NCI-H2171 (cell line): ENCODE measurements around the gene DDX49.
A peak's percentile ranks its signal among the peaks of the same experiment; 100 is the strongest.

Experiments used
- DNase-seq: peaks from one replicate; lab custom pipeline; 2025; lab: John Stamatoyannopoulos, UW

The DDX49 gene

GRCh38 chr19:18919086-18919899 is at the start of gene DDX49, which contains the start of gene COPE:
Gene DDX49, plus strand, starts transcription at chr19:18919715. Its CDS starts 27 bp downstream, at chr19:18919742.
Gene COPE, minus strand, starts transcription at chr19:18919387. Its CDS starts 39 bp downstream, at chr19:18919348.
- peak; percentile 99 for DNase-seq

- no peak for DNase-seq
Measured at GRCh38 chr19:18869781-18870530, 49.6 kb upstream of the DDX49 start.

- DNase-seq = no peak
Measured at GRCh38 chr19:18870531-18871172, 48.9 kb upstream of the DDX49 start.

- no peak for DNase-seq
Measured at GRCh38 chr19:18871543-18871942, 48.0 kb upstream of the DDX49 start.

GRCh38 chr19:18875726-18876125 is 43.8 kb upstream of the DDX49 start:
- DNase-seq = no peak

- DNase-seq = no peak
Measured at GRCh38 chr19:18876865-18877264, 42.6 kb upstream of the DDX49 start.

- no peak for DNase-seq
Measured at GRCh38 chr19:18878058-18878797, 41.3 kb upstream of the DDX49 start.

- DNase-seq = no peak
Measured at GRCh38 chr19:18878858-18879578, 40.5 kb upstream of the DDX49 start.

- no peak for DNase-seq
Measured at GRCh38 chr19:18879579-18880373, 39.7 kb upstream of the DDX49 start.

- no peak for DNase-seq
Measured at GRCh38 chr19:18881491-18881890, 38.0 kb upstream of the DDX49 start.

GRCh38 chr19:18883526-18884304 is 35.8 kb upstream of the DDX49 start:
- DNase-seq = no peak

GRCh38 chr19:18886972-18887371 is 32.5 kb upstream of the DDX49 start:
- no peak for DNase-seq

- no peak for DNase-seq
Measured at GRCh38 chr19:18889949-18890745, 29.4 kb upstream of the DDX49 start.

GRCh38 chr19:18893587-18894253 is 25.8 kb upstream of the DDX49 start:
- DNase-seq = no peak

GRCh38 chr19:18894254-18895037 is 25.1 kb upstream of the DDX49 start:
- DNase-seq = peak; percentile 66

- DNase-seq = no peak
Measured at GRCh38 chr19:18895038-18895823, 24.3 kb upstream of the DDX49 start.
